ENCODE results near the gene ZNF862. TPM values are rescaled to one million over a fixed set of nuclear protein-coding genes. Genes with fewer than 3 reads are reported as not detected.

Gene ZNF862
- total and polyA plus RNA-seq, 10 of the 15 experiments (the other 5 are each of a cell fraction or from before 2014, with no cell fraction given): 0.49 to 7.7 (median 3.5) TPM

- no peaks in the 10 kb centered on the region for H3K36me3 ChIP-seq (ENCODE audit: control insufficient read depth in 2 of 2, insufficient read depth in 2 of 2, low read length in 1 of 2)
- POLR2A ChIA-PET: no interaction called here
- H3K9me3 ChIP-seq (replicated peaks; ENCODE audit: control insufficient read depth, insufficient read depth, low read length): no peaks in the 10 kb centered on the region
- BruUV-seq (replicated peaks): no TSS peak
- H3K4me2 ChIP-seq (ENCODE audit: control insufficient read depth, insufficient read depth): no peak overlapping the region
- H3K4me3 ChIP-seq: no peak overlapping the region
- 15% methylated on average over 8 of the region's 8 CpGs for WGBS (ENCODE audit: insufficient coverage, insufficient replicate concordance, low lambda C conversion rate, missing lambda C conversion rate)
- ATAC-seq (no peak), DNase-seq (ENCODE audit: low read depth, low spot score) (no peak), FAIRE-seq (no peak)
- SMC1A ChIA-PET (ENCODE audit: uncharacterized antibody, unreplicated experiment): no interaction called here
- H4K20me1 ChIP-seq (ENCODE audit: control insufficient read depth, insufficient read depth): no peaks in the 10 kb centered on the region
- in situ Hi-C loops (cut with MboI) (no loop called here), intact Hi-C loops (cut with micrococcal nuclease; ENCODE audit: unreplicated experiment) (no loop called here)
- CTCF ChIA-PET: no interaction called here
- H3K9ac ChIP-seq (ENCODE audit: control insufficient read depth, insufficient read depth, low read length): no peak overlapping the region
- peaks cover 0 to 2% of the 10 kb centered on the region in 2 experiments; a peak in 2 of 4 replicates for H3K27me3 ChIP-seq (replicated peaks in 1 of 2; ENCODE audit: control insufficient read depth in 2 of 2, insufficient read depth in 2 of 2, low read length in 1 of 2)
- RAD21 ChIA-PET (ENCODE audit: unreplicated experiment): no interaction called here
- H3K27ac ChIP-seq (ENCODE audit: control insufficient read depth, insufficient read depth): no peak overlapping the region
- no peaks in the 10 kb centered on the region for H3K79me2 ChIP-seq (ENCODE audit: control insufficient read depth, insufficient read depth, low read length)
- H2AFZ ChIP-seq (ENCODE audit: control insufficient read depth, low read depth, low read length): no peak overlapping the region
- H3K4me1 ChIP-seq (ENCODE audit: control insufficient read depth, insufficient read depth, low read length): no peaks in the 10 kb centered on the region
- no peak for TF ChIP-seq SIX5 (IDR thresholded peaks at IDR 0.05; ENCODE audit: low read depth, low read length, severe bottlenecking)
- TF ChIP-seq CBX5 (IDR thresholded peaks at IDR 0.05; ENCODE audit: low read depth): no peak
- no peak for TF ChIP-seq ATF7 (IDR thresholded peaks at IDR 0.05; ENCODE audit: low read depth)
- no peak for TF ChIP-seq SUPT20H (IDR thresholded peaks at IDR 0.05; ENCODE audit: borderline replicate concordance, control insufficient read depth, low read depth, low read length)
- TF ChIP-seq, protein P1, sequence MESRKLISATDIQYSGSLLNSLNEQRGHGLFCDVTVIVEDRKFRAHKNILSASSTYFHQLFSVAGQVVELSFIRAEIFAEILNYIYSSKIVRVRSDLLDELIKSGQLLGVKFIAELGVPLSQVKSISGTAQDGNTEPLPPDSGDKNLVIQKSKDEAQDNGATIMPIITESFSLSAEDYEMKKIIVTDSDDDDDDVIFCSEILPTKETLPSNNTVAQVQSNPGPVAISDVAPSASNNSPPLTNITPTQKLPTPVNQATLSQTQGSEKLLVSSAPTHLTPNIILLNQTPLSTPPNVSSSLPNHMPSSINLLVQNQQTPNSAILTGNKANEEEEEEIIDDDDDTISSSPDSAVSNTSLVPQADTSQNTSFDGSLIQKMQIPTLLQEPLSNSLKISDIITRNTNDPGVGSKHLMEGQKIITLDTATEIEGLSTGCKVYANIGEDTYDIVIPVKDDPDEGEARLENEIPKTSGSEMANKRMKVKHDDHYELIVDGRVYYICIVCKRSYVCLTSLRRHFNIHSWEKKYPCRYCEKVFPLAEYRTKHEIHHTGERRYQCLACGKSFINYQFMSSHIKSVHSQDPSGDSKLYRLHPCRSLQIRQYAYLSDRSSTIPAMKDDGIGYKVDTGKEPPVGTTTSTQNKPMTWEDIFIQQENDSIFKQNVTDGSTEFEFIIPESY (IDR thresholded peaks at IDR 0.05): no peak
- TF ChIP-seq, protein P2, sequence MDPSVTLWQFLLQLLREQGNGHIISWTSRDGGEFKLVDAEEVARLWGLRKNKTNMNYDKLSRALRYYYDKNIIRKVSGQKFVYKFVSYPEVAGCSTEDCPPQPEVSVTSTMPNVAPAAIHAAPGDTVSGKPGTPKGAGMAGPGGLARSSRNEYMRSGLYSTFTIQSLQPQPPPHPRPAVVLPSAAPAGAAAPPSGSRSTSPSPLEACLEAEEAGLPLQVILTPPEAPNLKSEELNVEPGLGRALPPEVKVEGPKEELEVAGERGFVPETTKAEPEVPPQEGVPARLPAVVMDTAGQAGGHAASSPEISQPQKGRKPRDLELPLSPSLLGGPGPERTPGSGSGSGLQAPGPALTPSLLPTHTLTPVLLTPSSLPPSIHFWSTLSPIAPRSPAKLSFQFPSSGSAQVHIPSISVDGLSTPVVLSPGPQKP (IDR thresholded peaks at IDR 0.05; ENCODE audit: low read depth, low read length): no peak
- TF ChIP-seq EED (IDR thresholded peaks at IDR 0.05; ENCODE audit: low read depth): no peak
- TF ChIP-seq ZNF384 (IDR thresholded peaks at IDR 0.05; ENCODE audit: borderline replicate concordance, low read depth, low read length): no peak
- no peak for TF ChIP-seq YBX1 (IDR thresholded peaks at IDR 0.05)
- TF ChIP-seq BACH1 (IDR thresholded peaks at IDR 0.05; ENCODE audit: borderline replicate concordance): no peak
- TF ChIP-seq PML (IDR thresholded peaks at IDR 0.05; ENCODE audit: low read length): no peak
- no peak for TF ChIP-seq ASH2L (IDR thresholded peaks at IDR 0.05; ENCODE audit: borderline replicate concordance, low read depth)
- TF ChIP-seq, protein P3, sequence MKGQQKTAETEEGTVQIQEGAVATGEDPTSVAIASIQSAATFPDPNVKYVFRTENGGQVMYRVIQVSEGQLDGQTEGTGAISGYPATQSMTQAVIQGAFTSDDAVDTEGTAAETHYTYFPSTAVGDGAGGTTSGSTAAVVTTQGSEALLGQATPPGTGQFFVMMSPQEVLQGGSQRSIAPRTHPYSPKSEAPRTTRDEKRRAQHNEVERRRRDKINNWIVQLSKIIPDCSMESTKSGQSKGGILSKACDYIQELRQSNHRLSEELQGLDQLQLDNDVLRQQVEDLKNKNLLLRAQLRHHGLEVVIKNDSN (IDR thresholded peaks at IDR 0.05; ENCODE audit: borderline replicate concordance, extremely low read length, insufficient read depth, low read depth, low read length): no peak
- TF ChIP-seq, protein P4, sequence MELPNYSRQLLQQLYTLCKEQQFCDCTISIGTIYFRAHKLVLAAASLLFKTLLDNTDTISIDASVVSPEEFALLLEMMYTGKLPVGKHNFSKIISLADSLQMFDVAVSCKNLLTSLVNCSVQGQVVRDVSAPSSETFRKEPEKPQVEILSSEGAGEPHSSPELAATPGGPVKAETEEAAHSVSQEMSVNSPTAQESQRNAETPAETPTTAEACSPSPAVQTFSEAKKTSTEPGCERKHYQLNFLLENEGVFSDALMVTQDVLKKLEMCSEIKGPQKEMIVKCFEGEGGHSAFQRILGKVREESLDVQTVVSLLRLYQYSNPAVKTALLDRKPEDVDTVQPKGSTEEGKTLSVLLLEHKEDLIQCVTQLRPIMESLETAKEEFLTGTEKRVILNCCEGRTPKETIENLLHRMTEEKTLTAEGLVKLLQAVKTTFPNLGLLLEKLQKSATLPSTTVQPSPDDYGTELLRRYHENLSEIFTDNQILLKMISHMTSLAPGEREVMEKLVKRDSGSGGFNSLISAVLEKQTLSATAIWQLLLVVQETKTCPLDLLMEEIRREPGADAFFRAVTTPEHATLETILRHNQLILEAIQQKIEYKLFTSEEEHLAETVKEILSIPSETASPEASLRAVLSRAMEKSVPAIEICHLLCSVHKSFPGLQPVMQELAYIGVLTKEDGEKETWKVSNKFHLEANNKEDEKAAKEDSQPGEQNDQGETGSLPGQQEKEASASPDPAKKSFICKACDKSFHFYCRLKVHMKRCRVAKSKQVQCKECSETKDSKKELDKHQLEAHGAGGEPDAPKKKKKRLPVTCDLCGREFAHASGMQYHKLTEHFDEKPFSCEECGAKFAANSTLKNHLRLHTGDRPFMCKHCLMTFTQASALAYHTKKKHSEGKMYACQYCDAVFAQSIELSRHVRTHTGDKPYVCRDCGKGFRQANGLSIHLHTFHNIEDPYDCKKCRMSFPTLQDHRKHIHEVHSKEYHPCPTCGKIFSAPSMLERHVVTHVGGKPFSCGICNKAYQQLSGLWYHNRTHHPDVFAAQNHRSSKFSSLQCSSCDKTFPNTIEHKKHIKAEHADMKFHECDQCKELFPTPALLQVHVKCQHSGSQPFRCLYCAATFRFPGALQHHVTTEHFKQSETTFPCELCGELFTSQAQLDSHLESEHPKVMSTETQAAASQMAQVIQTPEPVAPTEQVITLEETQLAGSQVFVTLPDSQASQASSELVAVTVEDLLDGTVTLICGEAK (IDR thresholded peaks at IDR 0.05; ENCODE audit: borderline replicate concordance): no peak
- no peak for TF ChIP-seq ETV6 (conservative IDR thresholded peaks at IDR 0.05 in 1 of 2, IDR thresholded peaks at IDR 0.05 in 1 of 2; ENCODE audit: borderline replicate concordance in 1 of 2, low read depth in 1 of 2)
- no peak for TF ChIP-seq GATAD2B (conservative IDR thresholded peaks at IDR 0.05; ENCODE audit: low read depth)
- TF ChIP-seq KAT2A (conservative IDR thresholded peaks at IDR 0.05; ENCODE audit: control insufficient read depth, low read depth, low read length): no peak
Measured at GRCh38 chr7:149823631-149824199, 14.5 kb upstream of the ZNF862 start.

Measured in GM12878 (cell line).